Colon (tissue), 2 donors: ENCODE measurements around the gene GARIN5B.
"Not testable (repeated sequence)": the region's sequence is repeated elsewhere in the genome, so short reads cannot be mapped to it uniquely, and the experiment has no call there.

Experiments
- FAIRE-seq: peaks from 2 replicates; lab custom pipeline; 2012; peaks lifted over from hg19 to GRCh38; lab: Jason Lieb, UNC
- donor health status: control.
- donor health status: control.

Gene GARIN5B

DNA sequence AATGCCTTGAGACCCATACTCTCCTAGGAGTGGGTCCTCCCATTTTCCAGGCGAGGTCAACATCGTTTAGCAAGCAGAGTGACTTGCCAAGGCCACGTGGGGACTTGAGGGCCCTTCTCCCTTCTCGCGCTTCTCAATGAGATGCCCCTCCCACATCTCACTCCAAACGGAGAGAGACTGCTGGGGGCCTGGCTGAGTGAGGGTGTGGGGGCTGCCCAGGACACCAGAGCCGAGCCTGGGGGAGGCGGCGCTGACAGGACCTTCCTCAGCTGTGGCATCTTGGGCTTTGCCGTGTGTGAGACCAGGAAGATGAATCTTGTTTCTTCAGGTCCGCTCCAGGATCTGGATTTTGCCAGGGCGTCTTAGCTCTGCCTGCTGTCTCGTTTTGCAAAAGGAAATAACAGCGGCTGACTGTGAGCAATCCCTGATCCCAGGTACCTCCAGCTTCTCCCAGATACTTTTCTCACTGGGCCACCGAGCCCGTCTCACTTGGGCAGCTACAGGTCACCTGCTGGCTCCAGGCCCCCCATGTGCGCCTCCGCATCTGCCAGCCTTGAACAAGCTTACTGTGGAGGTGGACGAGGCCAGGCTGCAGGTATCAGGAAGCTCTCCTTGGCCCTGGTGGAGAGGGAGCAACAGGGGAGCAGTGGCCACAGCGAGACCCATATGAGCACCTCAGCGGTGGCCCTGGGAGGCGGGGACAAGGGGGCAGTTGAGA is 14.6 kb downstream of the GARIN5B start:
- no peak for FAIRE-seq

- FAIRE-seq, result no peak
Measured at GRCh38 chr19:55347442-55348009, 15.5 kb downstream of the GARIN5B start.

- FAIRE-seq, result no peak
Measured at GRCh38 chr19:55346725-55347441, 16.2 kb downstream of the GARIN5B start.

- FAIRE-seq, result no peak
Measured at GRCh38 chr19:55345818-55346724, 17.0 kb downstream of the GARIN5B start.

- FAIRE-seq, result no peak
Measured at GRCh38 chr19:55345101-55345817, 17.8 kb downstream of the GARIN5B start.

- no peak for FAIRE-seq
Measured at GRCh38 chr19:55344444-55344843, 18.6 kb downstream of the GARIN5B start.

DNA sequence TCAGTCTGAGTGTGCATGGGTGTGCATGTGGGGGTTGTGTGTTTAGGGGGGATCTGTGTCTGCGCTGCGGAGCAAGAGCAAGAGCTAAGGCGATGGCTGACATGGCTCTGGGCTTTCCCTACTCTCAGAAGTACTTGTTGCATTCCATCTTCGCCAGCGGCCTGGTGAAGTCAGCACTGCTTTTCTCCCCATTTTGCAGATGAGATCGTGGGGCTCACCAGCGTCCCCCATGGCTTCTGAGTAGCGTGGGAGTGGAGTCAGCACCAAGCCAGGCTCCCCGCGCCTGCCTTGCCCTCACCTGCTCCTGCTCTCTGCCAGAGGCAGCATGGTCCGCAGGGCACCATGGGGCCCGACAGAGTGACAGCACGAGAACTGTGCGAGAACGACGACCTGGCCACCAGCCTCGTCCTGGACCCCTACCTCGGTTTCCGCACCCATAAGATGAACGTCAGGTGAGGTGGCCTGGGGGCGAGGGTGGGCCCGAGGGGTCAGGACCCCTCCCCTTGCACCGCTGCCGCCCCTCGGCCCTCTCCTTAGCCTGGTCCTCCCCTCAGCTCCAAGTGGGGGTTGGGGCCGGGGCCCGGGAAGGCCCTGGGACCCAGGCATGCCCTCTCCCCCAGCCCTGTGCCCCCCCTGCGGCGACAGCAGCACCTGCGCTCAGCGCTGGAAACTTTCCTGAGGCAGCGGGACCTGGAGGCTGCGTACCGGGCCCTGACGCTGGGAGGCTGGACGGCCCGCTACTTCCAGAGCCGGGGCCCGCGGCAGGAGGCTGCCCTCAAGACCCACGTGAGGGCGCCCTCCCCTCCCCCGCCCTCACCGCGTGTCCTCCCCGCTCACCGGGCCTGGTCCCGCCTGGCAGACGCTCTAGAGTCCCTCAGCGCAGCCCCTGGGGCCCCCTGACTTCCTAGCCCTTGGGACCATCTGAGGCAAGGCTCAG is 21.2 kb downstream of the GARIN5B start:
- FAIRE-seq, result no peak

- FAIRE-seq, result no peak
Measured at GRCh38 chr19:55341171-55341588, 21.9 kb downstream of the GARIN5B start.

DNA sequence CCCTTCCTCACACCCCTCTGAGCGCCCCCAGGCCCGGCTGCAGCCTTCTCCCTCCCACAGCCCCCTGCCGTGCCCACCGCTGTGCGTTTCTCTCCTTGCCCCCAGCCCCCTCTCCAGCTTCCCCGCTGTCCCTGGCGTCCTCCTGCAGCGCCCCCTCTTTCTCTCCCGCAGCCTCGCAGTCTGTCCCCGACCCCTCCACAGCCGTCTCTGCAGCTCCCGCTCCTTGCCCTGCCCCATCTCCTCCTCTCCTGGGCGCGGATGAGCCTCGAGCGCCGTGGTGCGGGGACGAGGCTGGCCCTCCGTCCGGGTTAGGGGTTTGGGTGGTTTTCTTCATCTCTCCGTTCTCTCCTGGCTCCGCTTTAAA is 22.3 kb downstream of the GARIN5B start:
- no peak for FAIRE-seq

GRCh38 chr19:55339889-55340783 is 22.9 kb downstream of the GARIN5B start:
- no peak for FAIRE-seq

- FAIRE-seq, result peak; percentile 98
Measured at GRCh38 chr19:55339105-55339888, 23.8 kb downstream of the GARIN5B start, which contains the start of gene KMT5C. Gene KMT5C, plus strand, starts transcription at chr19:55339876. Its CDS starts 2,061 bp downstream, at chr19:55341937.

DNA sequence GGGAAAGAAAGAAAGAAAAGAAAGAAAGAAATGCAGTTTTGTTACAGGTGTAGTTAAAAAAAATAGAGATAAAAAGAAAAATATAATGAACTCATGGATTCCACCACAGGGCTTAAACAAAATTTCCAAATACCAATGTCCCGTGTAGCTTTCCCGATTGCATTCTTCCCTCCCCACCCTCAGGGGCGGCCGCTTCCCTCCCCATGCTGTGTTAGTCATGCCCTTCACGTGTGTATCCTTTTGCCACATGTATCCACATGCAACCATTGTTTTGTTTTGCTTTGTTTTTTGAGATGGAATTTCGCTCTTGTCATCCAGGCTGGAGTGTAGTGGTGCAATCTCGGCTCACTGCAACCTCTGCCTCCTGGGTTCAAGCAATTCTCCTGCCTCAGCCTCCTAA is 27.0 kb downstream of the GARIN5B start:
- no peak for FAIRE-seq

DNA sequence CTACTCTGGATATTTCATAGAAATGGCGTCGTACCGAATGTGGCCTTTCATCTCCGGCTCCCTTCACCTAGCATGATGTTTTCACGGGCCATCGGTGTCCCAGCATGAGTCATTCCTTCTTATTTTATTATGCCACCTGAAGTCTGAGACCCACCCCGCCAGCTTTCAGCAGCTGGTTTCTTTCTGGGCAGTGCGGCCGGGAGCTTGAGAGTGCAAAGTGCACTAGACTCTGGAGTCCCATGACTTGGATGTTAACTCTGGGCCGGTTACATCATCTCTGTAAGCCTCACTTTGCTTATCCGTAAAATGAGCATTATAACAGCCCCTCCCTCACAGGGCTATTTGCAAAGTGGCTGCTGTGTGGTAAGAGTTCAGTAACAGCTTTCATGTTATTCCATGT is 29.2 kb downstream of the GARIN5B start:
- no peak for FAIRE-seq

- FAIRE-seq, result not testable (repeated sequence)
Measured at GRCh38 chr19:55329791-55330190, 33.3 kb downstream of the GARIN5B start.

GRCh38 chr19:55328774-55329318 is 34.2 kb downstream of the GARIN5B start:
- FAIRE-seq, result not testable (repeated sequence)

DNA sequence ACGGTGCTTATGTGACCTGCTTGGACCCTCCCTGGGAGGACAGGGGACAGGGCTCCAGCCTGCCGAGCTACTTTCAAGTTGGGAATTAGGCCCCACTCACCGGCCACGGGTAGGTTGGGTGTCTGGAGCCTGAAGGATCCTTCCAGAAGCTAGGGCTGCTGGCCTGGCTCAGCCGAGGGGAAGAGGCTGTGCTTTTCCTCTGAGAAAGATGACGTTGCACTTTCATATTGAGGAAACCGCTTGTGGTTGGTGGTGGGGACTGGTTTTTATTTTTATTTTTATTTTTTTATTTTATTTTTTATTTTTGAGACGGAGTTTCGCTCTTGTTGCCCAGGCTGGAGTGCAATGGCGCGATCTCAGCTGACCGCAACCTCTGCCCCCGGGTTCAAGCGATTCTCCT is 37.9 kb downstream of the GARIN5B start, which contains the start of gene TMEM150B:
Gene TMEM150B (minus strand): TSS at position 170 of the 400 bp plus-strand sequence. CDS start 4,305 bp downstream, outside the sequence.
- FAIRE-seq, result no peak

DNA sequence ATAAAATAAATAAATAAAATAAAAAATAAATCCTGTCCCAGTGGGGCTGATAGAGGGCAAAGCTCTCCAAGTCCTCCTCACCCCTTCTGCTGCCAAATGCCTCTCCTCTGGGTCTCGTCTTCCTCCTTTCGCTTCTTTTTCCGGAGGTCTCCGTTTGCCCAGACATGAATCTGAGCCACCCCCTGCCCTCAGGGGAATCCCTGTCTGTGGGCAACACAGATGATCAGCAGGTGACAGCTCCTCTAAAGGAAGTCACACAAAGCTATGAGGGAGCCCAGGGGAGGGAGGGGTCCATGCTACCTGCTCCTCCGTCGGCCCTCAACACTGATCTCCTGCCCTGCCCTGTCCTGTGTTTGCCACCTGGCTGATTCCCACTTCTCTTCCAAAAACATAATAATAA is 38.4 kb downstream of the GARIN5B start:
- no peak for FAIRE-seq
